ENCODE measurements around the gene ATAD2B. TPM values are rescaled to one million over a fixed set of nuclear protein-coding genes. Genes with fewer than 3 reads are reported as not detected.
A peak's percentile ranks its signal among the peaks of the same experiment; 100 is the strongest.

Gene ATAD2B
- total RNA-seq, 1 donor from 2014 or later = 24.0 TPM

DNA sequence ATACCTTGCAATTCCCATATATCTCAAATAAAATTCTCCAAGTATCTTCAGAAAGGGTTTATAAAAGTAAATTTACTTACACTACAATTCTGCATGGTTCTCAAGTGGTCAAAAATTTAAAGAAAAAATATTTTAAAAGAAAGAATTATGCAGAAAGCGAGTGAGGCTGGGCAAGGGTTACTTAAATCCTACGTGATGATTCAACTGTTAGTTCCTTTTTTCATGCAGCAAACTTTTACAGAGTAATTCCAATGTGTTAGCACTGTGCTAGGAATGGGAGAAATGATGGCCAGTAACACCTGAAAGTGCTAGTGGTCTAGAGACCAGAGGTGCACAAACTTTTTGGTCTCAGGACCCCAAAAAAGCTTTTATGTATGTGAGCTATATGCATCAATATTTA is 133.4 kb downstream of the ATAD2B start:
- Histone ChIP-seq H3K36me3 (peaks cover 20% of the 10 kb centered on the region), H3K4me1 (no peaks in the 10 kb centered on the region), H3K4me3 (no peak overlapping the region), H3K27ac (no peak overlapping the region), H3K9me3 (no peaks in the 10 kb centered on the region), H3K27me3 (no peaks in the 10 kb centered on the region)
- intact Hi-C loops (cut with DNase I) = no loop called here
- TF ChIP-seq CTCF (IDR thresholded peaks at IDR 0.05) = no peak
- ATAC-seq = peak; percentile 37
- DNase-seq = no peak

DNA sequence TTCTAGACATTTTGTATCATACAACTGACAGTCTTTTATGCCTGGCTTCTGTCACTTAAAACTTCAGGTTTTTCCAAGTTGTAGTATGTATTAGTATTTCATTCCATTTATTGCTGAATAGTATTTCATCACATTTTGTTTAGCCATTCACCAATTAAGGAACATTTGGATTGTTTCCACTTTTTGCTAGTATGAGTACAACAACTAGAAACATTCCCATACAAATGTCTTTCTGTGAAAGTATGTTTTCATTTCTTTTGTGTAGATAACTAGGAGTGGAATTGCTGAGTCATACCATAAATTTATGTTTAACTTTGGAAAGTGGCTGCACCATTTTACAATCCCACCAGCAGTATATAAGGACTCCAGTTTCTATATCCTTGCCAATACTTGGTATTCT is 135.9 kb downstream of the ATAD2B start:
- Histone ChIP-seq H3K4me1 (no peaks in the 10 kb centered on the region), H3K27me3 (no peaks in the 10 kb centered on the region), H3K36me3 (peaks cover 20% of the 10 kb centered on the region), H3K4me3 (no peak overlapping the region), H3K27ac (no peak overlapping the region), H3K9me3 (no peaks in the 10 kb centered on the region)
- ATAC-seq = no peak
- TF ChIP-seq CTCF (IDR thresholded peaks at IDR 0.05) = no peak
- intact Hi-C loops (cut with DNase I) = no loop called here
- no peak for DNase-seq

- Histone ChIP-seq H3K4me1 (no peaks in the 10 kb centered on the region), H3K9me3 (no peaks in the 10 kb centered on the region), H3K4me3 (no peak overlapping the region), H3K27me3 (no peaks in the 10 kb centered on the region), H3K36me3 (peaks cover 35% of the 10 kb centered on the region), H3K27ac (no peak overlapping the region)
- intact Hi-C loops (cut with DNase I) = no loop called here
- ATAC-seq (no peak), DNase-seq (no peak)
- TF ChIP-seq CTCF (IDR thresholded peaks at IDR 0.05) = no peak
These were observed 137.9 kb downstream of the ATAD2B start for GRCh38 chr2:23789012-23789411.

DNA sequence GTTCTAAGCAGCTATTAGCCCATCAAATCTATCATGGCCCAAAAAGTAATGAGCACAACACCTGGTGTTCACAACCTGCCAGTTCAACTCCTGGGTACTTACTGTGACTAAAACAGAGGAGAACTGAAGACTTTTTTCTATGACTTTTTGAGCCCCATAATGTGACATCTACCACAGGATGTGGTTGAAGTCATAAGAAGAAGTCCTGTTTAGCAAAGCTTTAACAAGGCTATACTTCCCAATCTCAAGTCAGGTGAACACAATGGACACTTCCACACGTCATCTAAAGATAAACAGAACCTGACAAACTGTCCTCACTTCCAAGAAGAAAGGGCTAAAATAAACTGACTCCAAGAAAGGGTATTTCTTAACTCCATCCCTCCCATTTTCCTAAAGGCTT is 138.8 kb downstream of the ATAD2B start:
- DNase-seq (no peak), ATAC-seq (peak; percentile 64)
- Histone ChIP-seq H3K36me3 (peaks cover 38% of the 10 kb centered on the region), H3K27me3 (no peaks in the 10 kb centered on the region), H3K4me3 (no peak overlapping the region), H3K9me3 (no peaks in the 10 kb centered on the region), H3K27ac (no peak overlapping the region), H3K4me1 (no peaks in the 10 kb centered on the region)
- TF ChIP-seq CTCF (IDR thresholded peaks at IDR 0.05) = no peak
- intact Hi-C loops (cut with DNase I) = no loop called here

- DNase-seq = no peak
- TF ChIP-seq CTCF (IDR thresholded peaks at IDR 0.05) = no peak
These were observed 142.0 kb downstream of the ATAD2B start for GRCh38 chr2:23784971-23785370.

GRCh38 chr2:23782646-23783045 is 144.3 kb downstream of the ATAD2B start:
- H3K4me3 ChIP-seq = no peak overlapping the region
- intact Hi-C loops (cut with DNase I) = no loop called here
- DNase-seq (no peak), ATAC-seq (no peak)
- TF ChIP-seq CTCF (IDR thresholded peaks at IDR 0.05) = no peak
- peaks cover 55% of the 10 kb centered on the region for H3K36me3 ChIP-seq
- no peaks in the 10 kb centered on the region for H3K4me1 ChIP-seq
- no peaks in the 10 kb centered on the region for H3K27me3 ChIP-seq
- no peak overlapping the region for H3K27ac ChIP-seq
- H3K9me3 ChIP-seq = no peaks in the 10 kb centered on the region

More at GRCh38 chr2:23784971-23785370, 142.0 kb downstream of the ATAD2B start:
- no peak for ATAC-seq
- no peak overlapping the region for H3K4me3 ChIP-seq
- H3K36me3 ChIP-seq = peaks cover 54% of the 10 kb centered on the region
- no peaks in the 10 kb centered on the region for H3K27me3 ChIP-seq
- no peaks in the 10 kb centered on the region for H3K9me3 ChIP-seq
- H3K27ac ChIP-seq = no peak overlapping the region
- H3K4me1 ChIP-seq = no peaks in the 10 kb centered on the region
- intact Hi-C loops (cut with DNase I) = no loop called here
